Activated CD8-positive, alpha-beta memory T cell treated with anti-CD3 and anti-CD28 coated beads, Interleukin-2, amount 50 U/mL, for 4 hours (primary cell): ENCODE results near the gene PRKCE.

Source experiments
- DNase-seq: peaks from one replicate; pipeline ENCODE4 v3.0.0-alpha.2; 2020

Gene PRKCE

DNA sequence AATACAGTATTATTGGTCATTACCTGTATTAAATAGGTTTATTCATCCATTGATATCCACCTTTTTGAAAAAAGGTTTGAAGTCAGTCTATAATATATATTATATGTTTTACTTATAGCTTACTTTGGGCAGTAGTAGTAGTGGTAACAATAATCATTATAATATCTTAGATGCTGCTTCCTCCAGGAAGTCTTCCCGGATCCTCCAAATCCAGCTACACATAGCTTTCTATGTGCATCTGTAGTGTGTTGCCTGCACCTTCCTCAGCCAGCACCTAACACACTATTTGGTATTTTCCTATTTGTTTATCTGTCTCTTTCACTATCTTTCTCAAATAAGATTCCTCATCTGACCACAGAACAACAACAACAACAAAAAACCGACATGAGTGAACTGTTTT lies 81.0 kb downstream of the PRKCE start:
- DNase-seq: no peak

DNA sequence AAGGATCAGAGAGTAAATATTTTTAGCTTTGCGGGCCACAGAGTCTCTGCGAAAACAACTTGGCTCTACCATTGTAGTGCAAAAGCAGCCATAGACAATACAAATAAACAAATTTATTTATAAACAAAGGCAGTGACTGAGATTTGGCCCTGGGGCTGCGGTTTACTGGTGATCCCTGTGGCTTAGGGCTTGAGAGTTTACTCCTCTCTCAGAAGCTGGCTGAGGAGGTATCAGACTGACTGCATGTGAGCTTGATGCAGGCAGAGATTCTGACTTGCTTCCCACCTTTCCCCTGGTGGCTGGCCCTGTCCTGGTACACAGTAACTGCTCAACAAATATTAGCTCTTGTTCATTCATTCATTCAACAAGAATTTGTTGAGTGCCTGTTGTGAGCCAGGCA lies 81.5 kb downstream of the PRKCE start:
- no peak for DNase-seq

DNA sequence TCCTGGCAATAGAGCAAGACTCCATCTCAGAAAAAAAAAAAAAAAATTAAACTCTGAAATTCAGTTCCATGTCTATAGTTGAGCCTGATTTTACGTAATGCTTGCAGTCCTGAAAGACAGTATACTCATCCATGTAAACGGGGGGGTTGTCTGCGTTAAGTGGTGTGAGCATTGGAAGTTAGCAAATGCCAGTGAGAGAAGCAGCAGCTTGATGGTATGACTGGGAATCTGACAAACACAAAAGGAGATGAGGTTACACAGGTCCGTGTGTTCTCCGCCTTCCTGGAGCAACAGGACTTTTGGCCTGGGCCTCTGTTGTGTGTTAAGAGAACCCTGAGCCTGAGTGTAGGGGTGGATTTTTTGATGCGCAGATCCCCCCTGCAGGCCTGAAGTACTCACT lies 82.9 kb downstream of the PRKCE start:
- DNase-seq: no peak

DNA sequence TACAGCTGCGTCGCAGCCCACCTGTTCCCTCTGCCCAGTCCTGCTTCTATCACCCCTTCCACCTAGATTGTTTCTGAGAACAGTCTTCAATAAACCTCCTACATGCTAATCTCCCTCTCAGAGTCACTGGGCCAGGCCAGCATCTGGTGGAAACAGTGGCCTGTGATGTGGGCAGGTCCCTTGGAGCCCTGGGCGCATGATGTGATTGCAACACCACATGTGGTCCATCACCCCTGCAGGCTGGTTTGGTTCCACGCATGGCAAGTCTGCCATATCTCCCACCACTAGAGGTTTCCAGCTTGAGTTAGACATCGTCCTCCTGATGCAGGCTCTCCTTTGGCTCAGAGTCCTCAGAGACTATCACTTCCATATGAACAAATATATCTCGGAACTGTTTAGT lies 83.5 kb downstream of the PRKCE start:
- DNase-seq: no peak

DNA sequence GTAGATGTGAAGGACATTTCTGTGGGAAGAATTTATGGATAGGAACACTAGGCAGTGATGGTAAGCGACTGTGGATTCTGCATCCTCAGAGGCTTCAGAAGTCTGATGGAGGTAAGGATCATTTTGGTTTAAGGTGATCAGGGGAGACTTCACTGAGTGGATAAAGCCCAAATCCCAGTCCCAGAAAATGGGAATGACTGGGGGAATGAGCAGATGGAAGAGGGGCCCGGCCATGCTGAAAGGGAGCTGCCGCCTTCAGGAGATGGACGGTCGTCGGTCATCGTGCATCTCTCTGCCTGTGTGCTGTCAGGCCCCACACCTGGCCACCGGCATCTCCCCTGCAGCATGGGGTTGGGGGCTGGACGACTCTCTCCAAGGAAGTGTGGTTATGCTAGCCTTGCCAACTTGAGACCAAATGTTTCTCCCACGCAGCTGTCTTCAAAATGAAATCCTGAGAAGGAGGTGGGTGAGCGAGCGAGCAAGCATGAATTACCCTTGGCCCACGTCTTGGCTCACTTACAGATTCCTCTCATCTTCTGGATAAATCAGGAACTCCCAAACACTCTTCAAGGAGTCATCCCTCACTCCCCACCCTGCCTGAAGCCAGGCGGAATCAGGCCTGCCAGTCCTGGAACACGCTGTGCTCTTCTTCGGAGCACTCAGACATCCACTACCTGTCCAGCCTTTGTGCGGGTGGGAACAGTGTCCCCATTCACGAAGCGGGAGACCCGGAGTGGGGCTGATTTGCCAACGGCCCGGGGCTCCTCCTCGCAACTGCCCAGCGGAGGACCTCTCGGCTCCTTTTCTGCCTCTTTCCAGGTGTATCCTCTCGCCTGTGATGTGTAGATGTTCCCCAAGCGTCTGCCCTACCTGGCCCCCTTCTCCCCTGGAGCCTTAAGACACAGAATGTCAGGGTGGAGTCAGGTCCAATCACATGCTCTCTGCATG lies 85.6 kb downstream of the PRKCE start:
- no peak for DNase-seq

DNA sequence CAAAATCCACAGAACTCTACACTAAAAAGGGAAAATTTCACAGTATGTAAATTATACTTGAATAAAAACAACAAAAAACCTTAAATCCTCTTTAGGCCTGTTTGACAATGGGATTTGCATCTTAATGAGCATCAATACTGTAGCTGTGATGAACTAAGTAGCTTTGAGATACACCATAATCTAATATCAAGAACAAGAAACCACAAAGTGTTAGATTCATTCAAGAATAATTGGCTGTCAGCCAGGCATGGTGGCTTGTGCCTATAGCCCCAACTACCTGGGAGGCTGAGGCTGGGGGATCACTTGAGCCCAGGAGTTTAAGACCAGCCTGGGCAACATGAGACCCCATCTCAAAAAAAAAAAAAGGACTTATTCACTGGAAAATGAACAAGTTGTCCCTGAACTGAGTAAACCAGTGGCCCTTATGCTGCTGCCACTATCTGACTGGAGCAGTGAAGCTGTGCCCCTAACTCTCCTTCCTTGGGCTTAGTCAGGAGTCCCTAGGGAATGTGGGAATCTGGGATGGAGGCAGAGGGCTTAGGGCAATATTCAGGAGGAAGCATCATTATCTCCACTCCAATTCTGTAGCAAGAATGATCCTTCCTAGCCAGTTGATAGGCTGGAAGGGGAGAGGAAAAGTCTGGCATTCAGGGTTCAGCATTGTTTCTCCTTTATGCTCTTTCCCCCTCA lies 88.5 kb downstream of the PRKCE start:
- no peak for DNase-seq

DNA sequence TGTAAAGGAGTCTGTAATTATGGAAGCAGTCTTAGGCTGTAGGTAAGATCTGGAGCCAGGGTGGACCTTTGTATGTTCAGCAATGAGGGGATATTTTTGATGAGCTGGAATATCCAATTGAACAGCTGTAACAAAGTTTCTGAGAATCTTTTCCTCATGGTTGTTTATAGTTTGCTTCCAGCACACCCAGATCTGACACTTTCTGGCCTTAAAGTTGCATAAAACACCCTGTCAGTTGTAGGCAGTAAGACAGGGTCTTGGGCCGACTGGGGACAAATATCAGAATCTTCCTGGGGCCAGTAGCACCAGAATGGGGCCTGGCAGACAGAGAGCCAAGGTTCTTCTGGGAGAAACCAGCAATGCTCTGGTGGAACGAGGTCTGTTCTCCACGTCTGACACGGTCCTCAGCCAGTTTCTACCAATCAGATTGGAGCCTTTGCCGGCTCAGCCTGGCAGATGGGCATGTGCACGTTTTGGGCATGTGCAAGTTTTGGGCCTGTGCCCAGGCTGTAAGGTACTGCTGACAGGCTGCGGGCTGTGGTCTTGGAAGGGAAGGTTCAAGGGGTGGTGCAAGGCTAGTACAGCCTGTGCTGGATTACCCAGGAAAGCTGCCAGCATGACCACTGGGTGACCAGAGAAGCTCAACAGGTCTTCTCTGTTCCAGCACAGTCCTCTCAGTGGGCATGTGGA lies 89.8 kb downstream of the PRKCE start:
- DNase-seq: no peak

DNA sequence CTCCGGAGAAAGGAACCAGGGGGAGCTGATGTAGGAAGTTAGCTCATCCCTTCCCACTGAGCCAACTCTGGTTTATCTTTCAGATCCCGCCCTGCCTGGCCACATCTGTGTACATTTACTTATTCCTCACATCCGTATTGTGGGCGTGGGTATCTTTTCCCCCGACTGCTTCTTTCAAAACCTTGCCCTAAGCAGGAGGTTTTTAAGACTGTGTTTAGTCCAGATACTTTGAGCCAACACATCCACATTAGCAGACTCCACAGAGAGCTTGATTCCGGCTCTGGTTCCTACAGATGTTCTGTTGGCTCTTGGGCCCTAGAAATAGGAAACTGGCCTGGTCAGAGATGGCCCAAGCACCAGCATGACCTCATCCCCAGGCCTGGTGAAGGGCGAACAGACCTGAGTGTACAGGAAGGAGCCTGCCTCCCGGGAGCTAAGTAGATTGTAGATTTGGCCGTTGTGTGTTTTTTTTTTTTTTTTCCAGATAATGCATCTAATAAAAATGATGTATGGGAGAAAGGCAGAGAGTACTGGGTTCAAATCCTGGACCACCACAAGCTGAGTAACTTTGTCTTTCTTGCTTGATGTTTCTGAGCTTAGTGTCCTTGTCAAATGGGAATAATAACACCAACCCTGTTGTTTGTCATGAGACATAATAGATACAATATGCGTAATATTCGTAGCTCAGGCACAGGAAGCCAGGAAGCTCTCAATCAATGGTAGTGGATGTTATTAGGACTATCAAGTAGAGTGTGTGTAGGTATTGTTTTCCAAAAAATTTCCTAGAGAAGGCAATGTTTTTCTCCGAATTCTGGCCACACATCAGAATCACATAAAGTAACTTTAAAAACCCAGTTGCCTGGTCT lies 92.3 kb downstream of the PRKCE start:
- DNase-seq: no peak

DNA sequence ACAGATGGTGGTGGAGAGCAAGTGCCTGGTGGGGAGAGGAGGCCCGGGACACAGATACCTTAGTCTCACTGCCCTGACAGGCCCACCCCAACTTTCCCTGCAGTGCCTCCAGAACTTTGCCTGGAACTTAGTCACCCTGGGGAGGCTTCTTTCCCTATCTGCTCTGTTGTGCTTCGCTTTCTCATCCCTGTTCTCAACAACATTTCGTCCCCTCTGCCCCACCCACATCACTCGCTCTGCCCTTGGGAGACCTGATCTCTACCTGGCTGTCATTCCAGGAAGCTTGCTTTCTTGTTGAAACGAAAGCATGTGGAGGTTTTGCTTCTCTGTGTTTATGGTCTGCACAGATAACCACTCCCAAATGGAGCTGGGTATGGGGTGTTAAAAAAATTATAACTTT lies 93.8 kb downstream of the PRKCE start:
- no peak for DNase-seq

DNA sequence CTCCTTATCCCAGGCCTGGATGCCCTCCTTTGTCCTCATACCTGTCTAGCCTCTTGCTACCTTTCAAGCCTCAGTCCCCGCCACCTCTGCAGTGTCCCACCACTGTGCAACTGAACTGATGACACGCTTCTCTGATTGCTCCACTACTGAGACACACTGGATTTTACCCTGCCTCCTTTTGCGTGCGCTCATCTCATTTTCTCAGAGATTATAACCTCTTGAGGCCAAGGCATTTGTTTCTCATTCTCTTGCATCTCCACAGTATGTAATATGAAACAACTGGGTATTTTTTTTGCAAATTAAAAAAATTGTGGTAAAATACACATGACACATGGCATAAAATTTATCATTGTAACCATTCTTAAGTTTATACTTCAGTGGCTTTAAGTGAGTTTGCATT lies 95.4 kb downstream of the PRKCE start:
- DNase-seq: no peak

DNA sequence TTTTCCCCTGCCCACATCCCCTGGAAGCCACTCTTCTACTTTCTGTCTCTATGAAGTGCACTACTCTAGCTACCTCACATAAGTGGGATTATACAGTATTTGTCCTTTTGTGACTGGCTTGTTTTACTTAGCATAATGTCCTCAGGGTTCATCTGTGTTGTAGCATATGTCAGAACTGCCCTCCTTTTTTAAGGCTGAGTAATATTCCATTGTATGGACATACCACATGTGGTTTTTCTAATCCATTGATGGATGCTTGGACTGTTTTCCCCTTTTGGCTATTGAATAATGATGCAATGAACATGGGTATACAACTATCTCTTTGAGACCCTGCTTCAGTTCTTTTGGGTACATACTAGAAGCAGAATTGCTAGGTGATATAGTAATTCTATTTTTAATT lies 95.9 kb downstream of the PRKCE start:
- DNase-seq: no peak

DNA sequence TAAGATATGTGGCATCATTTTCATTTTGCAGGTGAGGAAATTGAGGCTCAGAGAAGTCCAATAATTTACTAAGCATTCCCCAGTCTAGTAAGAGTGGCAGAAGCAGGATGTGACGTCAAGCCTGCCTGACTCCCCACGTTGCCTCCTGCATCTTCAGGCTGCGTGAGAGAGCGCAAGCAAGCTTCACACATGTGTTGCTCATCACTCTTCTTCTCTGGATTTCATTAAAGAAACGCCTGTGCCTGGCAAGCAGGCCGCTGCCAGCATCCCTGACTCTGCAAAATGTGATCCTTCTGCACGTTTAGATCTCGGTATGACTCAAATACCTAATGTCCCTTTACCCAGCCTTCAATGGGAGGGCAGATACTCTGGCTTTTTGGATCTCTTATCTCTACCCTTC lies 96.8 kb downstream of the PRKCE start:
- DNase-seq: no peak

DNA sequence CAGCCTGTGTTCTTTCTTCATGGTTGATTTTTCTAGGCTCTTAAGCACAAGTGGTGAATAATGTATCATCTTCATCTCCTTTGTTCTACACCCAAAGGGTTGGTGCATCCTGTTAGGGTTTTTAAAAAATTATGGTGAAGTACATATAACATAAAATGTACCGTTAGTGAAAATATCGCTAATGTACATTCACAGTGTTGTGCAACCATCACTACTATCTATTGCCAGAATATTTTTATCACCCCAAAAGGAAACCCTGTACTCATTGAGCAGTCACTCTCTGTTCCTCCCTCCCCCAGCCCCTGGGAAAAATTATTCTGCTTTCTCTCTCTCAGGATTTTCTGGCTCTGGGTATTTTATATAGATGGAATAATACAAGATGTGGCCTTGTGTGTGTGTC lies 98.5 kb downstream of the PRKCE start:
- DNase-seq: no peak

DNA sequence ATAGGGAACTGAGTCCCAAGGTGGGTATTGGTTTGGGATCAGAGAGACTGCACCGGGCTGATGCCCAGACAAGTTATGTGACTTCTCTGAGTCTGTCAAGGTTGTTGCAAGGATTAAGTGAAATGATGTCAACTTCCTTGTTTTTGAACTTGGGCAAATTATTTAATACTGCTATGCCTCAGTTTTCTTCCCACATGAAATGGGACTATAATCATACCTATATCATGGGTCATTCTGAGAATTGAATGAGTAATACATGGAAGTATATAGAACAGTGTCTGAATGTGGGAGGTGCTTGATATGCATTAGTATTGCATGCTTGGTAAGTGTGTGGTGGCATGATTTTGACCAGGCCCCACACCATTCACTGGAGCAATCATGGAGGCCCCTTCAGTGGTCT lies 99.0 kb downstream of the PRKCE start:
- DNase-seq: no peak

DNA sequence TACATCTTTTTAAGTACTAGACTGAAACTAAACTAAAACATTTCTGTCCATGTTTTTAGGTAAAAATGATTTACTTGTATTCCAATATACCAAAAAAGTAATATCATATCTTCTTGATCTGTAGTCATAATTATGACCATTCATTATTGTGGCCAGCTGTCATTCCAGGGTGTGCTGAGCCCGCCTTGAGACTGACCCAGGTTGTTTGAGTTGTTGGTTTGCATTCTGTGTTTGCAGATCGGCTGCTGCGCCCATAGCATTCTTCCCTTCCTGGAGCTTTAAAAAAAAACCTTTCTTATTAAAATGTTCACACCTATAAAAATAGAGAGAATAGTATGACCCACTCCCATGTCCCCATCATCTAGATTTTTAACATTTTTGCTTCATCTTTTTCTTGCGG lies 101.9 kb downstream of the PRKCE start:
- DNase-seq: no peak

DNA sequence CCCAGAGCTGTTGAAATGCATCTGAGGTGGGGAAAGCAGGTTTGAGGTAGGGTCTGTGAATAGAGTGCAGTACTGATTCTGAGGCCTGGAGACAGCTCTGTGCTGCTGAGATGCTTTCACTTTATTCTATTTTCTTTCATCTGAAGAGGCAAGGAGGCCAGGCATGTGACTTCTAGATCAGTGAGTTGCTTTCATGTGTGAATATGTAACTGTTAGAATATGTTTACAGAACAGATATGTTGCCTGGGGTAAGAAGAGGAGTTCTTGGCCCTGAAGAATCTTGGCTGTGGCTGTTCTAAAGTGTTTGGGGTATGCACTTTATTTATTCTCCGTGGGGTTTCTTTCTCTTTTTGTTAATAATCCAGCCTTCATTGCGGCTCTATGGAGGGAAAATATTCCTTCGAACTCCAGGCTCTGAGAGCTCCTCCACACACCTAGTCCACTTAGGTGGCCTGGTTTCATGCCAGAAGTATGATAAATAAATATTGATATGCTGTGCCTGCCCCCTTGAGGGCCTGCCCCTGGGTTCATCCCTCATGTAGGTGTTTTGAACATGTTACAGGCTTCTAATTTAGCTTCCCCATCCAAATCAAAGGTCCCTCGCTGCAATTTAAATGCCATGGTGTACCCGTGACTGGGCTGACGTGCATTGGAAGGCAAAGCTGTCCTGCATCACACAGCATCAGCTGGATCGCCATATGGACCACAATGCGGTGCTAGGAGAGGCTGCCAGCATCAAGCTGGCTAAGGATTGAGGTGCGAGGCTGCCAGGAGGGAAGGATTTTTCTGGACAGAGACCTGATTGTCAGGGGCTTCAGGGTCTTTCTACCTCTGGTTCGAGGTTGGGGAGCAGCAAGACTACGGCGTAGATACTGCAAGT lies 102.9 kb downstream of the PRKCE start:
- DNase-seq: no peak

DNA sequence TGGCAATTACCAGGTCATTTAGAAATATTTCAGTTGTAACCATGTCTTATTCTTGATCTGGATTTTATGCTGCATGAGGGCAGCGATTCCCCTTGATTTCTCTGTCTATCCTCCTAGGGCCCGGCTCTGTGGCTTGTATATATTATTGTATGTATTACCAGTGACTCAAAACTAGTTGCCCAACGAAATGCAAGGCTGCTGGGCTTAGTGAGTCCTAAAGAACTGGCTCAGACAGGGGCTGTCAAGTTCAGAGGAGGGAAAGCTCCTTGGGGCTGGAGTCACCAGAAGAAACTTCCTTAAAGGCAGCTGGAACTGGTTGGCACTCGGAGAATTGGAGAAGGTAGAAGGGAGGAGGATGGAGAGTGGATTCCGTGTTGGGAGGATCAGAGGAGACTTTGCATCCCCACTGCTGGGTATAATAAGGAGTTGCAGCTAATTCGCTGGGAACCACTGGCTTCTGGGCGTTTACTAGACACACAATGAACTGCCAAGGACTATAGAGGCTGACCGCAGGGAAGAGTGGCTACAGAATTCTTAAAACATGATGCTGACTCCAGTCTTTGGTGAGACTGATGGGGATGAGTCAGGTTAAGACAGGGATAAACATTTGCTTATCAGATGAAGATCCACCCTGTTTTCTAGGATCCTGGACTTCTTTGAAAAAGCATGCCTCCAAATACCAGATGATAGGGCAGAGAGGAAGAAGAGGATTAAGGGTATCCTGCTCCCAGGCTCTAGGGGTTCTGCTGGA lies 104.3 kb downstream of the PRKCE start:
- DNase-seq: no peak

DNA sequence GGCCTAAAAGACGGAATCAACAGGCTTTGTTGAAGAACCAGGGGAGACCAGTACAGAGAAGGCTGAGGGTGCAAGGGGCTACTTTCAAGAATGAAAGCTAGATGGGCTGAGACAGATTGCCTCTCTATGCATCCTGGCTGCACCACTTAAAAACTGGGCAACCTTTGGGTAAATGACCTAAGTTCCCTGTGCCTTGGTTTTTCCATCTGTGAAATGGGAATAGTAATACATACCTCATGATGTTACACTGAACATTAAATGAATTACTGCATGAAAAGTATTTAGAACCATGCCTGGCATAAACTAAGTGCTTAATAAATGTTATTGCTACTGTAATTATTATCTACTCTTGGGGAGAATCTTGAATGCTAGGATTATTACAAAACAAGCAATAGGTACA lies 106.5 kb downstream of the PRKCE start:
- no peak for DNase-seq

DNA sequence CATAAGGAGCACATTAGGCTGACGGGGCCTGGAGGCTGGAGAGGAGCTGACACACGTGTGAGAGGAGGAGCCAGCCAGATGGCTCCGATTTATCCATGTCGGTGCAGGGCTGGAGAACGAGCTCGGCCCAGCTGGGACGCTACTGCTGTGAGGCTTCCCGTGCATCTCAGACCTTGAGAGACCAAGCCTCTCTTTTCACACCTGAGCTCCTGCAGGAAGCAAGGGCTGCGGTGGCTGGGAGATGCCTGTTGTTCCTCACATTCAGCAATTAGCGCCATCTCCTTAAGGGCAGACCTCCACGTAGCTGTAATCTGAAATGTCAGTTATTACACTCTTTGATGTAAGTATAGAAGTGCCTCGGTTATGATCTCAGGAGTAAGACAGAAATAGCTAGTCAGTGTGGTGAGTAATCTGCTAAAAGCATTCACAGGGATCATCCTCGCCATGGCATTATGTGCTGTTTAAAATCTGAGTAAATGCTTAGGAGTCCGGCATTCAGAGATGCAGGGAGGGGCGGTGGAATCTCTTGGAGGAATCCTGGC lies 107.9 kb downstream of the PRKCE start:
- DNase-seq: no peak

DNA sequence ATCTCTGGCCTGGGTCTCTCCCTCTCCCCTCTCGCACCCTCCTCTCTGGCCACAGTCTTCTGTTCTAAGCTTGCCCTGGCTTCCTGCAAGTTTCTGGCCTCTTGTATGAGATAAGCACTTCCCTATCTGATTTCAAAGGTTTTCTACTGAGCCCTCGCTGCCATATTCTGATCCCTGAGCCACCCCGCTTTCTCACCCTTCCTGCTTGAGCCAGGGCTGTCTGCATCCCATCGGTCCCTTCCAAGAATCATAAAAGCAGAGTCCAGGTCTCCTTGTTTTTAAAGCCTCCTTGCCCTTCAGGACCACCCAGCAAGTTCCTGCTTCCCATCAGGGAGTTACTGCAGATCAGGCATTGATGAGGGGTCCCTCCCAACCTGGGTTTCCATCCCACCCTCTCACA lies 110.2 kb downstream of the PRKCE start:
- no peak for DNase-seq

DNA sequence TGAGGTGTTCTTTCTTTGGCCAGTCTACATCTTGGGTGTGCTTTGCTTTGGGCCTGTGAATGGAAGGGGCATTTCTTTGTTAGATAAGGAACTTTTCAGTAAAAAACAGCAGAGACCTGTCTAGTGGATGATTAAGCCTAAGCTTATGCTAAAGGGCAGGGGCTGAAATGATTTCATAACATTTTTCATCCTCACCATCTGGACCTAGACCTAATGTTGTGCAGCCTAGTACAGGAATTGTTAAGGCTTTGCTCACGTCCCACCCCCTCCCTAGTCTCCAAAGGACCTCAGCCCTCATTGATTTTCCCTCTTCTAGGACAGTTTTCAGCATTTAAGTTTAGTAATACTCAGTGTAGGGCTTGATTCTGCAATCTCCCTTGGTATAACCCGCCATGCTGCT lies 111.8 kb downstream of the PRKCE start:
- DNase-seq: no peak
